ENCODE results near the gene EVI2A. TPM values are rescaled to one million over a fixed set of nuclear protein-coding genes. Genes with fewer than 3 reads are reported as not detected.

Gene EVI2A
- total and polyA plus RNA-seq, 9 of the 15 experiments (the other 6 are each of a cell fraction or from before 2014, with no cell fraction given) = 0.06 to 0.37 (median 0.15) TPM; not detected in 3

DNA sequence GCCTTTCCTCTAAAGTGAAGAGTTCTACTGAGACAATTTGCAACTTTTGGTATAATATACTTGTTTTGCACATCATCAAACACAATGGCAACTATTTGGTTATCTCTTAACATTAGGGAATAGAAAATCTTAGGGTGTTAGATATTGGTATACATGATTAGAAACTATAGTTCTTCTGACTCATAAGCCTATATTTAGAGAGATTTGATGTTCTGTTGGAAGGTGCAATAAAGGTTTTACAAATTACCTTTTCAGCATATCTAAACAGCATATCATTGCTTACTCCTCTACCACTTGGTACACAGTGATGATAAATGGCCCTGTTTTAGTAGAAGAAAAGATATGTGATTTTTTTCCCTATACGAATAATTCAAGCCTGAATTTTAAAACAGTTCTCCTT lies 13.8 kb downstream of the EVI2A start:
- no peaks in the 10 kb centered on the region for H3K9me1 ChIP-seq (ENCODE audit: control insufficient read depth, insufficient read depth, low read length)
- DNase-seq (ENCODE audit: extremely low read depth in 1 of 4, low spot score in 3 of 4) (no peak), ATAC-seq (no peak), FAIRE-seq (no peak)
- H3K4me3 ChIP-seq = no peak overlapping the region
- intact Hi-C loops (cut with micrococcal nuclease) (no loop called here), in situ Hi-C loops (cut with MboI) (no loop called here)
- ChIA-PET POLR2A (no interaction called here), CTCF (ENCODE audit: low intra/inter-chr PET ratio) (no interaction called here)
- BruUV-seq (replicated peaks) = no TSS peak
- H3K79me2 ChIP-seq (ENCODE audit: control insufficient read depth, insufficient read depth, low read length) = peaks cover 5% of the 10 kb centered on the region; the same call in 2 of the 3 replicates
- no peaks in the 10 kb centered on the region for H3K9me3 ChIP-seq (replicated peaks; ENCODE audit: control insufficient read depth, insufficient read depth, low read depth, low read length)
- peaks cover 7% of the 10 kb centered on the region; the same call in 1 of the 2 replicates for H4K20me1 ChIP-seq (replicated peaks; ENCODE audit: control insufficient read depth, insufficient read depth, low read length)
- 60% methylated on average over 1 of the region's 1 CpG for WGBS (ENCODE audit: insufficient coverage, low coverage, missing lambda C conversion rate)
- H3K36me3 ChIP-seq (ENCODE audit: control insufficient read depth, insufficient read depth, low read length) = no peaks in the 10 kb centered on the region
- no peak overlapping the region for H3K9ac ChIP-seq (ENCODE audit: insufficient read depth in 1 of 2, low read depth in 2 of 2, low read length in 2 of 2)
- no peak overlapping the region for H3K4me2 ChIP-seq (ENCODE audit: insufficient read depth, low read length)
- TF ChIP-seq, protein P1, sequence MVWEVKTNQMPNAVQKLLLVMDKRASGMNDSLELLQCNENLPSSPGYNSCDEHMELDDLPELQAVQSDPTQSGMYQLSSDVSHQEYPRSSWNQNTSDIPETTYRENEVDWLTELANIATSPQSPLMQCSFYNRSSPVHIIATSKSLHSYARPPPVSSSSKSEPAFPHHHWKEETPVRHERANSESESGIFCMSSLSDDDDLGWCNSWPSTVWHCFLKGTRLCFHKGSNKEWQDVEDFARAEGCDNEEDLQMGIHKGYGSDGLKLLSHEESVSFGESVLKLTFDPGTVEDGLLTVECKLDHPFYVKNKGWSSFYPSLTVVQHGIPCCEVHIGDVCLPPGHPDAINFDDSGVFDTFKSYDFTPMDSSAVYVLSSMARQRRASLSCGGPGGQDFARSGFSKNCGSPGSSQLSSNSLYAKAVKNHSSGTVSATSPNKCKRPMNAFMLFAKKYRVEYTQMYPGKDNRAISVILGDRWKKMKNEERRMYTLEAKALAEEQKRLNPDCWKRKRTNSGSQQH (CRISPR knock-in tag; IDR thresholded peaks at IDR 0.05) = no peak
- TF ChIP-seq, protein P2, sequence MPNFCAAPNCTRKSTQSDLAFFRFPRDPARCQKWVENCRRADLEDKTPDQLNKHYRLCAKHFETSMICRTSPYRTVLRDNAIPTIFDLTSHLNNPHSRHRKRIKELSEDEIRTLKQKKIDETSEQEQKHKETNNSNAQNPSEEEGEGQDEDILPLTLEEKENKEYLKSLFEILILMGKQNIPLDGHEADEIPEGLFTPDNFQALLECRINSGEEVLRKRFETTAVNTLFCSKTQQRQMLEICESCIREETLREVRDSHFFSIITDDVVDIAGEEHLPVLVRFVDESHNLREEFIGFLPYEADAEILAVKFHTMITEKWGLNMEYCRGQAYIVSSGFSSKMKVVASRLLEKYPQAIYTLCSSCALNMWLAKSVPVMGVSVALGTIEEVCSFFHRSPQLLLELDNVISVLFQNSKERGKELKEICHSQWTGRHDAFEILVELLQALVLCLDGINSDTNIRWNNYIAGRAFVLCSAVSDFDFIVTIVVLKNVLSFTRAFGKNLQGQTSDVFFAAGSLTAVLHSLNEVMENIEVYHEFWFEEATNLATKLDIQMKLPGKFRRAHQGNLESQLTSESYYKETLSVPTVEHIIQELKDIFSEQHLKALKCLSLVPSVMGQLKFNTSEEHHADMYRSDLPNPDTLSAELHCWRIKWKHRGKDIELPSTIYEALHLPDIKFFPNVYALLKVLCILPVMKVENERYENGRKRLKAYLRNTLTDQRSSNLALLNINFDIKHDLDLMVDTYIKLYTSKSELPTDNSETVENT (CRISPR knock-in tag; IDR thresholded peaks at IDR 0.05) = no peak
- TF ChIP-seq ARNT (IDR thresholded peaks at IDR 0.05) (no peak), ARID3A (IDR thresholded peaks at IDR 0.05; ENCODE audit: borderline replicate concordance, low read depth, low read length) (no peak), NCOR1 (IDR thresholded peaks at IDR 0.05) (no peak), THRB (CRISPR knock-in tag; conservative IDR thresholded peaks at IDR 0.05) (no peak)
- TF ChIP-seq, protein P3, sequence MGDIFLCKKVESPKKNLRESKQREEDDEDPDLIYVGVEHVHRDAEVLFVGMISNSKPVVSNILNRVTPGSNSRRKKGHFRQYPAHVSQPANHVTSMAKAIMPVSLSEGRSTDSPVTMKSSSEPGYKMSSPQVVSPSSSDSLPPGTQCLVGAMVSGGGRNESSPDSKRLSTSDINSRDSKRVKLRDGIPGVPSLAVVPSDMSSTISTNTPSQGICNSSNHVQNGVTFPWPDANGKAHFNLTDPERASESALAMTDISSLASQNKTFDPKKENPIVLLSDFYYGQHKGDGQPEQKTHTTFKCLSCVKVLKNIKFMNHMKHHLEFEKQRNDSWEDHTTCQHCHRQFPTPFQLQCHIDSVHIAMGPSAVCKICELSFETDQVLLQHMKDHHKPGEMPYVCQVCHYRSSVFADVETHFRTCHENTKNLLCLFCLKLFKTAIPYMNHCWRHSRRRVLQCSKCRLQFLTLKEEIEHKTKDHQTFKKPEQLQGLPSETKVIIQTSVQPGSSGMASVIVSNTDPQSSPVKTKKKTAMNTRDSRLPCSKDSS (IDR thresholded peaks at IDR 0.05; ENCODE audit: low read depth, partially characterized antibody) = no peak
- TF ChIP-seq, protein P4, sequence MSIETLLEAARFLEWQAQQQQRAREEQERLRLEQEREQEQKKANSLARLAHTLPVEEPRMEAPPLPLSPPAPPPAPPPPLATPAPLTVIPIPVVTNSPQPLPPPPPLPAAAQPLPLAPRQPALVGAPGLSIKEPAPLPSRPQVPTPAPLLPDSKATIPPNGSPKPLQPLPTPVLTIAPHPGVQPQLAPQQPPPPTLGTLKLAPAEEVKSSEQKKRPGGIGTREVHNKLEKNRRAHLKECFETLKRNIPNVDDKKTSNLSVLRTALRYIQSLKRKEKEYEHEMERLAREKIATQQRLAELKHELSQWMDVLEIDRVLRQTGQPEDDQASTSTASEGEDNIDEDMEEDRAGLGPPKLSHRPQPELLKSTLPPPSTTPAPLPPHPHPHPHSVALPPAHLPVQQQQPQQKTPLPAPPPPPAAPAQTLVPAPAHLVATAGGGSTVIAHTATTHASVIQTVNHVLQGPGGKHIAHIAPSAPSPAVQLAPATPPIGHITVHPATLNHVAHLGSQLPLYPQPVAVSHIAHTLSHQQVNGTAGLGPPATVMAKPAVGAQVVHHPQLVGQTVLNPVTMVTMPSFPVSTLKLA (conservative IDR thresholded peaks at IDR 0.05) = no peak
- H3K27me3 ChIP-seq (ENCODE audit: control insufficient read depth in 2 of 2, insufficient read depth in 2 of 2, low read length in 2 of 2) = no peaks in the 10 kb centered on the region
- no peak overlapping the region; the same call in 2 of the 3 replicates for H3K27ac ChIP-seq (ENCODE audit: extremely low read depth, low read depth, low read length)
- H2AFZ ChIP-seq (ENCODE audit: low read depth, low read length) = no peak overlapping the region
- H3K4me1 ChIP-seq (replicated peaks in 1 of 2; ENCODE audit: control insufficient read depth in 2 of 2, insufficient read depth in 2 of 2, low read length in 2 of 2) = peaks cover 12% of the 10 kb centered on the region in 2 experiments; a peak in 4 of 5 replicates
